HG03280 (cell line): Measurements from ENCODE around the gene WASF1.
"Not testable (repeated sequence)": the region's sequence is repeated elsewhere in the genome, so short reads cannot be mapped to it uniquely, and the experiment has no call there.

Experiments
- ATAC-seq: cut with Tn5 transposase; IDR thresholded peaks from one replicate; pipeline ENCODE4 v1.9.1; 2021; ENCODE audit warnings: mild to moderate bottlenecking, moderate library complexity; ENCODE audit not compliant: unreplicated experiment

Gene WASF1

GRCh38 chr6:110178626-110179405 lies 654 bp downstream of the WASF1 start:
- no peak for ATAC-seq

GRCh38 chr6:110173506-110174132 lies 5.9 kb downstream of the WASF1 start:
- ATAC-seq = no peak

GRCh38 chr6:110170081-110170480 lies 9.4 kb downstream of the WASF1 start:
- ATAC-seq = no peak

GRCh38 chr6:110158479-110158878 lies 21.0 kb downstream of the WASF1 start:
- no peak for ATAC-seq

GRCh38 chr6:110147870-110148269 lies 31.6 kb downstream of the WASF1 start:
- no peak for ATAC-seq

GRCh38 chr6:110140650-110141049 lies 38.8 kb downstream of the WASF1 start:
- ATAC-seq = no peak

- no peak for ATAC-seq
Observed at GRCh38 chr6:110139052-110139451, 40.4 kb downstream of the WASF1 start.

- no peak for ATAC-seq
Observed at GRCh38 chr6:110137924-110138887, 41.3 kb downstream of the WASF1 start.

GRCh38 chr6:110130362-110130761 lies 49.1 kb downstream of the WASF1 start:
- no peak for ATAC-seq

- no peak for ATAC-seq
Observed at GRCh38 chr6:110128418-110128817, 51.1 kb downstream of the WASF1 start.

- ATAC-seq = no peak
Observed at GRCh38 chr6:110125361-110125760, 54.1 kb downstream of the WASF1 start.

- ATAC-seq = not testable (repeated sequence)
Observed at GRCh38 chr6:110121655-110122054, 57.8 kb downstream of the WASF1 start.

GRCh38 chr6:110116258-110116657 lies 63.2 kb downstream of the WASF1 start:
- no peak for ATAC-seq

- no peak for ATAC-seq
Observed at GRCh38 chr6:110114004-110114403, 65.5 kb downstream of the WASF1 start.

GRCh38 chr6:110105296-110105695 lies 74.2 kb downstream of the WASF1 start:
- ATAC-seq = no peak

- ATAC-seq = no peak
Observed at GRCh38 chr6:110103260-110103659, 76.2 kb downstream of the WASF1 start.

GRCh38 chr6:110102411-110102810 lies 77.1 kb downstream of the WASF1 start:
- ATAC-seq = no peak

GRCh38 chr6:110101885-110102284 lies 77.6 kb downstream of the WASF1 start:
- ATAC-seq = no peak

GRCh38 chr6:110098511-110099116 lies 80.9 kb downstream of the WASF1 start:
- no peak for ATAC-seq

GRCh38 chr6:110097443-110097842 lies 82.0 kb downstream of the WASF1 start:
- no peak for ATAC-seq

- ATAC-seq = no peak
Observed at GRCh38 chr6:110095935-110096334, 83.5 kb downstream of the WASF1 start.
